Calu3 (cell line): Measurements from ENCODE around the gene TLL2. TPM values are rescaled to one million over a fixed set of nuclear protein-coding genes. Genes with fewer than 3 reads are reported as not detected.
A peak's percentile ranks its signal among the peaks of the same experiment; 100 is the strongest.

ENCODE experiments used
- BruUV-seq: library from RNA; stranded (reverse); fragments of 400-500 nt; replicated peaks from 2 replicates; lab custom pipeline; 2021; lab: Mats Ljungman, UMichigan
- CTCF ChIA-PET: fragments of 300-600 bp; sonication (Branson Sonifier 250); formaldehyde crosslinking; loops from one replicate; lab custom pipeline; 2022; ENCODE audit warnings: antibody characterized with exemption; lab: Charles Lee
- DNase-seq: peaks from one replicate; pipeline ENCODE4 v3.0.0; 2022
- H3K27ac Mint-ChIP-seq: one replicate; pipeline ENCODE4 v1.8.0; 2022; ENCODE audit warnings: mixed read lengths; ENCODE audit not compliant: unreplicated experiment
- H3K27me3 Mint-ChIP-seq: one replicate; pipeline ENCODE4 v1.8.0; 2022; ENCODE audit warnings: mixed read lengths; ENCODE audit not compliant: unreplicated experiment
- H3K36me3 Mint-ChIP-seq: one replicate; pipeline ENCODE4 v1.8.0; 2022; ENCODE audit warnings: mild to moderate bottlenecking, moderate library complexity, mixed read lengths; ENCODE audit not compliant: insufficient read depth, unreplicated experiment
- H3K4me1 Mint-ChIP-seq: one replicate; pipeline ENCODE4 v1.8.0; 2022; ENCODE audit warnings: mild to moderate bottlenecking, low read depth, mixed read lengths; ENCODE audit not compliant: unreplicated experiment
- H3K4me3 Mint-ChIP-seq: one replicate; pipeline ENCODE4 v1.8.0; 2022; ENCODE audit warnings: mild to moderate bottlenecking, low read depth, moderate library complexity, mixed read lengths; ENCODE audit not compliant: unreplicated experiment
- H3K9me3 Mint-ChIP-seq: one replicate; pipeline ENCODE4 v1.8.0; 2022; ENCODE audit warnings: low read depth, mixed read lengths; ENCODE audit not compliant: unreplicated experiment
- CTCF ChIP-seq: fragments of 200-600 bp; IDR thresholded peaks from one replicate; pipeline ENCODE4 v1.8.0; 2022; ENCODE audit warnings: antibody characterized with exemption; ENCODE audit not compliant: unreplicated experiment
- intact Hi-C: fragments of 100-400 bp; cut with micrococcal nuclease; formaldehyde crosslinking; loops from one replicate; pipeline ENCODE4 v1.10.0; 2022; ENCODE audit not compliant: unreplicated experiment
- total RNA-seq: library from RNA; stranded (reverse); gene quantifications from 2 replicates; pipeline ENCODE4 v1.2.3, GENCODE V29; 2022

TLL2 gene
- total RNA-seq, 1 experiment from 2014 or later: 0.66 TPM

- intact Hi-C loops: loop anchor here (10.0 kb wide), 1 partner anchor 458 kb away; the partner anchor contains the start of gene LCOR
- BruUV-seq: no TSS peak
- H3K9me3 Mint-ChIP-seq: no peaks in the 10 kb centered on the region
- no peak overlapping the region for H3K4me3 Mint-ChIP-seq
- H3K36me3 Mint-ChIP-seq: peaks cover 5% of the 10 kb centered on the region
- H3K27me3 Mint-ChIP-seq: peaks cover 27% of the 10 kb centered on the region
- DNase-seq: no peak
- TF ChIP-seq CTCF: no peak
- CTCF ChIA-PET: interaction anchor here (1.3 kb wide), 1 partner anchor 137 kb away, joined by 3 read pairs; the partner anchor contains the start of gene TLL2
- no peak overlapping the region for H3K27ac Mint-ChIP-seq
- H3K4me1 Mint-ChIP-seq: peaks cover 19% of the 10 kb centered on the region
Measured at GRCh38 chr10:96376483-96376882, 137.2 kb downstream of the TLL2 start.

GRCh38 chr10:96374985-96375830, 138.5 kb downstream of the TLL2 start:
- intact Hi-C loops: loop anchor here (1.0 to 10.0 kb wide), 2 partner anchors 139 to 460 kb away; partner anchors contain the start of gene LCOR
- Mint-ChIP-seq H3K4me3 (peak overlapping the region; percentile 66), H3K9me3 (no peaks in the 10 kb centered on the region), H3K4me1 (peaks cover 12% of the 10 kb centered on the region), H3K27ac (no peak overlapping the region), H3K27me3 (peaks cover 19% of the 10 kb centered on the region), H3K36me3 (no peaks in the 10 kb centered on the region)
- BruUV-seq: no TSS peak
- TF ChIP-seq CTCF: peak; percentile 81
- DNase-seq: peak; percentile 81
- CTCF ChIA-PET: interaction anchor here (0.7 to 1.4 kb wide), 8 partner anchors 9 to 138 kb away, joined by 3 to 16 read pairs (median 4); partner anchors contain the start of gene TLL2

GRCh38 chr10:96374639-96374984, 139.1 kb downstream of the TLL2 start:
- Mint-ChIP-seq H3K4me3 (peak overlapping the region; percentile 66), H3K4me1 (peaks cover 12% of the 10 kb centered on the region), H3K27me3 (peaks cover 19% of the 10 kb centered on the region), H3K36me3 (peaks cover 4% of the 10 kb centered on the region), H3K27ac (no peak overlapping the region), H3K9me3 (no peaks in the 10 kb centered on the region)
- intact Hi-C loops: loop anchor here (10.0 kb wide), 1 partner anchor 460 kb away; the partner anchor contains the start of gene LCOR
- DNase-seq: no peak
- CTCF ChIA-PET: interaction anchor here (0.7 to 1.4 kb wide), 7 partner anchors 8 to 139 kb away, joined by 3 to 16 read pairs (median 5); partner anchors contain the start of gene TLL2
- no TSS peak for BruUV-seq
- no peak for TF ChIP-seq CTCF

GRCh38 chr10:96374004-96374403, 139.7 kb downstream of the TLL2 start:
- no peak for DNase-seq
- H3K27me3 Mint-ChIP-seq: peaks cover 13% of the 10 kb centered on the region
- no peak overlapping the region for H3K27ac Mint-ChIP-seq
- peaks cover 5% of the 10 kb centered on the region for H3K36me3 Mint-ChIP-seq
- peaks cover 12% of the 10 kb centered on the region for H3K4me1 Mint-ChIP-seq
- CTCF ChIA-PET: interaction anchor here (0.9 kb wide), 1 partner anchor 55 kb away, joined by 4 read pairs; no protein-coding TSS in a partner anchor
- intact Hi-C loops: loop anchor here (10.0 kb wide), 1 partner anchor 461 kb away; the partner anchor contains the start of gene LCOR
- no TSS peak for BruUV-seq
- TF ChIP-seq CTCF: no peak
- H3K4me3 Mint-ChIP-seq: peak overlapping the region; percentile 66
- H3K9me3 Mint-ChIP-seq: no peaks in the 10 kb centered on the region
